HepG2 (cell line): ENCODE measurements around the gene VPS26A.

ENCODE experiments used
- ARNTL ChIP-seq: sonication (generic); formaldehyde crosslinking; IDR thresholded peaks from 2 replicates; pipeline ENCODE4 v1.4.0; 2020; ENCODE audit warnings: mild to moderate bottlenecking, missing genetic modification reagents
- DNMT3B ChIP-seq: conservative IDR thresholded peaks from 2 replicates; pipeline ENCODE4 v1.6.1; 2016; ENCODE audit warnings: missing biosample characterization, control low read depth
- DPF2 ChIP-seq: sonication (generic); formaldehyde crosslinking; IDR thresholded peaks from 2 replicates; pipeline ENCODE4 v1.4.0; 2020; ENCODE audit warnings: mild to moderate bottlenecking, low read depth, missing genetic modification reagents, borderline replicate concordance
- EHMT2 ChIP-seq: fragments of 200-600 bp; sonication (generic); IDR thresholded peaks from 2 replicates; pipeline ENCODE4 v1.7.0; 2017; ENCODE audit warnings: antibody characterized with exemption, low read depth, low read length, borderline replicate concordance
- HMG20A ChIP-seq: IDR thresholded peaks from 2 replicates; pipeline ENCODE4 v1.6.1; 2016; ENCODE audit warnings: borderline replicate concordance
- MXI1 ChIP-seq: IDR thresholded peaks from 3 replicates; pipeline ENCODE4 v1.6.1; 2012; ENCODE audit warnings: low read depth, low read length, inconsistent platforms, borderline replicate concordance
- NR2F2 ChIP-seq: IDR thresholded peaks from 2 replicates; pipeline ENCODE4 v1.6.1; 2012; ENCODE audit warnings: low read depth, inconsistent platforms, borderline replicate concordance
- ZMYM4 ChIP-seq: sonication (generic); formaldehyde crosslinking; IDR thresholded peaks from 2 replicates; pipeline ENCODE4 v1.8.1; 2023; ENCODE audit warnings: mild to moderate bottlenecking, missing genetic modification reagents

GRCh38 chr10:69087590-69088470 lies 36.1 kb upstream of the VPS26A start, which contains the start of gene SRGN:
- TF ChIP-seq ZMYM4 (CRISPR knock-in tag) (no peak), EHMT2 (no peak), ARNTL (CRISPR knock-in tag) (no peak), DNMT3B (CRISPR knock-in tag) (no peak), MXI1 (no peak), NR2F2 (no peak), HMG20A (CRISPR knock-in tag) (no peak), DPF2 (CRISPR knock-in tag) (no peak)
